CD4-positive, alpha-beta T cell treated with Interleukin-4 for 1 hour (primary cell): ENCODE data around the gene HPCA.

Experiments used
- DNase-seq, 2 donors: peaks; one replicate each; pipeline ENCODE4 v3.0.0-alpha.2; 2020 to 2022

HPCA gene

GRCh38 chr1:32871364-32872191 lies 14.7 kb upstream of the HPCA start:
- no peak for DNase-seq

GRCh38 chr1:32872192-32872460 lies 14.2 kb upstream of the HPCA start:
- DNase-seq = no peak

GRCh38 chr1:32873484-32873883 lies 12.8 kb upstream of the HPCA start:
- peak in 1 of 2 donors; percentile 5 for DNase-seq

- peak in 1 of 2 donors; percentile 4 for DNase-seq
Measured at GRCh38 chr1:32874860-32875752, 11.2 kb upstream of the HPCA start.

GRCh38 chr1:32876341-32877210 lies 9.7 kb upstream of the HPCA start:
- peak; percentile 47 to 57 for DNase-seq

GRCh38 chr1:32877211-32878110 lies 8.8 kb upstream of the HPCA start:
- DNase-seq = no peak

GRCh38 chr1:32878183-32878582 lies 8.1 kb upstream of the HPCA start:
- DNase-seq = no peak

GRCh38 chr1:32878637-32879041 lies 7.7 kb upstream of the HPCA start:
- DNase-seq = no peak

GRCh38 chr1:32881291-32881690 lies 5.0 kb upstream of the HPCA start:
- no peak for DNase-seq

- no peak for DNase-seq
Measured at GRCh38 chr1:32881871-32882850, 4.1 kb upstream of the HPCA start.

- no peak for DNase-seq
Measured at GRCh38 chr1:32883338-32884031, 2.8 kb upstream of the HPCA start.

- no peak for DNase-seq
Measured at GRCh38 chr1:32884032-32884372, 2.3 kb upstream of the HPCA start.

- DNase-seq = no peak
Measured at GRCh38 chr1:32884726-32885125, 1.6 kb upstream of the HPCA start.

GRCh38 chr1:32885676-32886003 lies 651 bp upstream of the HPCA start:
- no peak for DNase-seq

GRCh38 chr1:32886828-32887414 lies 630 bp downstream of the HPCA start:
- no peak for DNase-seq

- DNase-seq = no peak
Measured at GRCh38 chr1:32887623-32888022, 1.3 kb downstream of the HPCA start.

- no peak for DNase-seq
Measured at GRCh38 chr1:32888134-32888533, 1.8 kb downstream of the HPCA start.

GRCh38 chr1:32888677-32889420 lies 2.6 kb downstream of the HPCA start:
- no peak for DNase-seq

GRCh38 chr1:32889731-32890278 lies 3.5 kb downstream of the HPCA start:
- no peak for DNase-seq
